ENCODE data around the gene CCDC175.

Gene CCDC175

GRCh38 chr14:59481871-59482540, 94.6 kb downstream of the CCDC175 start:
- DNase-seq = peak; percentile 81

GRCh38 chr14:59481407-59481806, 95.2 kb downstream of the CCDC175 start:
- DNase-seq = no peak

GRCh38 chr14:59480166-59480565, 96.4 kb downstream of the CCDC175 start:
- no peak for DNase-seq

- DNase-seq = no peak
Measured at GRCh38 chr14:59478540-59478939, 98.1 kb downstream of the CCDC175 start.

- DNase-seq = no peak
Measured at GRCh38 chr14:59475709-59476108, 100.9 kb downstream of the CCDC175 start.

- peak; percentile 75 for DNase-seq
Measured at GRCh38 chr14:59474172-59474571, 102.4 kb downstream of the CCDC175 start.

- no peak for DNase-seq
Measured at GRCh38 chr14:59465316-59466135, 111.1 kb downstream of the CCDC175 start, which contains the start of gene GPR135. TSS of gene GPR135 (minus strand) at chr14:59465380. CDS start at chr14:59465226, 154 bp downstream.

- DNase-seq = peak; percentile 44
Measured at GRCh38 chr14:59464486-59465315, 111.9 kb downstream of the CCDC175 start.

GRCh38 chr14:59463787-59464485, 112.7 kb downstream of the CCDC175 start:
- DNase-seq = no peak

- DNase-seq = no peak
Measured at GRCh38 chr14:59461891-59462290, 114.7 kb downstream of the CCDC175 start.

GRCh38 chr14:59460378-59460777, 116.2 kb downstream of the CCDC175 start:
- DNase-seq = no peak

GRCh38 chr14:59458486-59458885, 118.1 kb downstream of the CCDC175 start:
- DNase-seq = no peak

GRCh38 chr14:59455411-59455810, 121.2 kb downstream of the CCDC175 start:
- DNase-seq = peak; percentile 65
